ENCODE results near the gene ST8SIA6.

DNA sequence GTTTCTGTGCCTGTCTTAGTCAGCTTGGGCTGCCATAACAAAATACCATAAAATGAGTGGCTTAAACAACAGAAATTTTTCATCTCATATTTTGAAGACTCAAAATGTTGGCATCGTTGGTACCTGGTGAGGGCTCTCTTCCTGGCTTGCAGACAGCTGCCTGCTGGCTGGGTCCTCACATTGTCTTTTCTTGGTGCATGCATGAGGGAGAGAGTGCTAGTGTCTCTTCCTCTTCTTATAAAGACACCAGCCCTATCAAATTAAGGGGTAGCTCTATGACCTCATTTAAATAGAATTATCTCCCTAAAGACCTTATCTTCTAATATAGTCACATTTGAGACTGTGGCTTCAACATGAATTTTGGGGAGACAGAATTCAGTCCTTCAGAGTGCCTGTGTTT, 39.9 kb downstream of the ST8SIA6 start:
- TF ChIP-seq, protein P1, sequence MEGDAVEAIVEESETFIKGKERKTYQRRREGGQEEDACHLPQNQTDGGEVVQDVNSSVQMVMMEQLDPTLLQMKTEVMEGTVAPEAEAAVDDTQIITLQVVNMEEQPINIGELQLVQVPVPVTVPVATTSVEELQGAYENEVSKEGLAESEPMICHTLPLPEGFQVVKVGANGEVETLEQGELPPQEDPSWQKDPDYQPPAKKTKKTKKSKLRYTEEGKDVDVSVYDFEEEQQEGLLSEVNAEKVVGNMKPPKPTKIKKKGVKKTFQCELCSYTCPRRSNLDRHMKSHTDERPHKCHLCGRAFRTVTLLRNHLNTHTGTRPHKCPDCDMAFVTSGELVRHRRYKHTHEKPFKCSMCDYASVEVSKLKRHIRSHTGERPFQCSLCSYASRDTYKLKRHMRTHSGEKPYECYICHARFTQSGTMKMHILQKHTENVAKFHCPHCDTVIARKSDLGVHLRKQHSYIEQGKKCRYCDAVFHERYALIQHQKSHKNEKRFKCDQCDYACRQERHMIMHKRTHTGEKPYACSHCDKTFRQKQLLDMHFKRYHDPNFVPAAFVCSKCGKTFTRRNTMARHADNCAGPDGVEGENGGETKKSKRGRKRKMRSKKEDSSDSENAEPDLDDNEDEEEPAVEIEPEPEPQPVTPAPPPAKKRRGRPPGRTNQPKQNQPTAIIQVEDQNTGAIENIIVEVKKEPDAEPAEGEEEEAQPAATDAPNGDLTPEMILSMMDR (conservative IDR thresholded peaks at IDR 0.05 in 1 of 2, IDR thresholded peaks at IDR 0.05 in 1 of 2; ENCODE audit: extremely low read depth in 1 of 2, insufficient read depth in 1 of 2, low read depth in 1 of 2, low read length in 2 of 2), result no peak
- no peak for TF ChIP-seq EZH2 (IDR thresholded peaks at IDR 0.05; ENCODE audit: borderline replicate concordance, low read length)
